HL-60 (cell line): ENCODE data around the gene OSBPL6.
"Not testable (repeated sequence)": the region's sequence is repeated elsewhere in the genome, so short reads cannot be mapped to it uniquely, and the experiment has no call there.

Experiments
- DNase-seq, 2 experiments: peaks; one replicate each; pipeline ENCODE4 v3.0.0-alpha.2; 2010 to 2020; ENCODE audit warnings: low read depth in 1 of 2, low spot score in 1 of 2
- H3K27ac ChIP-seq: fragments of 250-450 bp; sonication (Bioruptor Pico); replicated peaks from 2 replicates; pipeline ENCODE4 v1.5.1; 2020; ENCODE audit warnings: mild to moderate bottlenecking, moderate library complexity
- H3K27me3 ChIP-seq: fragments of 250-450 bp; sonication (Bioruptor Pico); 2 replicates; pipeline ENCODE4 v1.5.1; 2021; ENCODE audit warnings: mild to moderate bottlenecking, moderate library complexity; ENCODE audit not compliant: insufficient read depth, poor library complexity, severe bottlenecking
- H3K4me3 ChIP-seq: replicated peaks from 2 replicates; pipeline ENCODE4 v1.5.1; 2011; ENCODE audit warnings: mild to moderate bottlenecking, control low read depth, low read length; ENCODE audit not compliant: insufficient read depth
- CTCF ChIP-seq: IDR thresholded peaks from one replicate; pipeline ENCODE4 v1.5.1; 2011; ENCODE audit warnings: low read length, control low read depth, inconsistent platforms; ENCODE audit not compliant: insufficient read depth
- GABPA ChIP-seq: IDR thresholded peaks from 2 replicates; pipeline ENCODE4 v1.6.1; 2012; ENCODE audit warnings: low read depth
- POLR2AphosphoS5 ChIP-seq: IDR thresholded peaks from 2 replicates; pipeline ENCODE4 v1.6.1; 2012; ENCODE audit warnings: low read depth
- REST ChIP-seq: IDR thresholded peaks from 2 replicates; pipeline ENCODE4 v1.6.1; 2012; ENCODE audit warnings: low read depth; ENCODE audit not compliant: insufficient replicate concordance
- SPI1 ChIP-seq: IDR thresholded peaks from 2 replicates; pipeline ENCODE4 v1.6.1; 2012; ENCODE audit warnings: low read depth, mild to moderate bottlenecking, borderline replicate concordance

The OSBPL6 gene

GRCh38 chr2:178412047-178412446 is 217.7 kb downstream of the OSBPL6 start:
- Histone ChIP-seq H3K27ac (no peak overlapping the region), H3K27me3 (no peaks in the 10 kb centered on the region), H3K4me3 (no peak overlapping the region)
- TF ChIP-seq SPI1 (no peak), POLR2AphosphoS5 (no peak), REST (no peak), CTCF (no peak), GABPA (no peak)
- DNase-seq: no peak

GRCh38 chr2:178412453-178412852 is 218.1 kb downstream of the OSBPL6 start:
- H3K27me3 ChIP-seq, DNase-seq, H3K27ac ChIP-seq, H3K4me3 ChIP-seq: not testable (repeated sequence)

- peak overlapping the region; percentile 96 for H3K27ac ChIP-seq
- H3K27me3 ChIP-seq: no peaks in the 10 kb centered on the region
- peak overlapping the region; percentile 60 for H3K4me3 ChIP-seq
- peak; percentile 58 to 86 for DNase-seq
- TF ChIP-seq SPI1 (no peak), POLR2AphosphoS5 (peak; percentile 24; the same call in 1 of the 2 replicates)
These were observed 219.4 kb downstream of the OSBPL6 start for GRCh38 chr2:178413472-178414265.

GRCh38 chr2:178414266-178415247 is 220.2 kb downstream of the OSBPL6 start:
- no peaks in the 10 kb centered on the region for H3K27me3 ChIP-seq
- peak overlapping the region; percentile 60 for H3K4me3 ChIP-seq
- peak; percentile 93 to 98 for DNase-seq
- TF ChIP-seq CTCF: peak; percentile 97
- TF ChIP-seq GABPA: no peak
- peak; percentile 78 for TF ChIP-seq POLR2AphosphoS5
- peak; percentile 63 for TF ChIP-seq REST
- H3K27ac ChIP-seq: peak overlapping the region; percentile 96
